WERI-Rb-1 (cell line): ENCODE measurements around the gene ATM.

Source experiments
- DNase-seq: peaks from one replicate; pipeline ENCODE4 v3.0.0-alpha.2; 2020
- H3K27ac ChIP-seq: fragments of 250-450 bp; sonication (Bioruptor Pico); 2 replicates; pipeline ENCODE4 v1.5.1; 2020; ENCODE audit warnings: mild to moderate bottlenecking, moderate library complexity
- H3K27me3 ChIP-seq: fragments of 250-450 bp; sonication (Bioruptor Pico); 2 replicates; pipeline ENCODE4 v1.5.1; 2021; ENCODE audit warnings: mild to moderate bottlenecking, low read depth, moderate library complexity; ENCODE audit not compliant: insufficient read depth, severe bottlenecking
- H3K36me3 ChIP-seq: fragments of 250-450 bp; sonication (Bioruptor Pico); 2 replicates; pipeline ENCODE4 v1.5.1; 2020; ENCODE audit warnings: mild to moderate bottlenecking, moderate library complexity
- H3K4me3 ChIP-seq: 2 replicates; pipeline ENCODE4 v1.5.1; 2011; ENCODE audit warnings: low read depth, mild to moderate bottlenecking, control low read depth, low read length
- H3K9me3 ChIP-seq: fragments of 250-450 bp; sonication (Bioruptor Pico); 2 replicates; pipeline ENCODE4 v1.5.1; 2021; ENCODE audit warnings: mild to moderate bottlenecking, moderate library complexity; ENCODE audit not compliant: severe bottlenecking
- CTCF ChIP-seq: IDR thresholded peaks from 2 replicates; pipeline ENCODE4 v1.5.1; 2011; ENCODE audit warnings: low read depth, mild to moderate bottlenecking, control low read depth, inconsistent platforms, low read length

Gene ATM

DNA sequence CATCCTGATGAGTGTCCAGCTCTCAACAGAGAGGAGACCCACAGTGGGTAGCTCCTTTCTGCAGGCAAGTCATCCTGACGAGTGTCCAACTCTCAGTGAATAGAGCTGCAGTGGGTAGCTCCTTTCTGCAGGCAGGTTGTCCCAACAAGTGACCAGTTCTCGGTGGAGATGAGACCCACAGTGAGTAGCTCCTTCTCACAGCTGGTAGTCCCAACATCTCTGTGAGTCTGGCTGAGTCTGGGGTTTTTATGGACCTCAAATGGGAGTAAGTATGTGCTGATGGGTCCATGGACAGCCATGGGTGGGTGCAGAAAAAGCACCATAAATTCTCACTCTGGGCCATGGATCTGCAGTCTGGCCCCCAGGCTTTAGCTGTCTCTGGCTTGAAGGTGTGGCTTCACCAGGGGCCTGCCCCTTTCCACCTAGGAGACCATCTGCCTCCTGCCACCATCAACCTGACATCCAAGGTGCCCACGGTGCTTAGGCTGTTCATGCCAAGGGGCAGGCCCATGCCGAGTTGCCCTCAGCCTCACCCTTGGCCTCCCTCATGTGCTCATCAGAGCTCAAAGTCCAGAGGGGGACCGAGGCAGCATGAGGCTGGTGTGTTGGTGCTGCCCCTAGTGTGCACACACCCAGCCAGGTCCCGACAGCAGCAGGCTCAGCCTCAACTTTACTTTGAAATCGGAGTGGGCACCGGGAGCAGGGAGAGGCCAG is 15.7 kb upstream of the ATM start:
- Histone ChIP-seq H3K9me3 (peaks cover 6% of the 10 kb centered on the region), H3K36me3 (peaks cover 75% of the 10 kb centered on the region), H3K27ac (no peak overlapping the region), H3K4me3 (no peak overlapping the region), H3K27me3 (no peaks in the 10 kb centered on the region)
- no peak for DNase-seq
- no peak for TF ChIP-seq CTCF

DNA sequence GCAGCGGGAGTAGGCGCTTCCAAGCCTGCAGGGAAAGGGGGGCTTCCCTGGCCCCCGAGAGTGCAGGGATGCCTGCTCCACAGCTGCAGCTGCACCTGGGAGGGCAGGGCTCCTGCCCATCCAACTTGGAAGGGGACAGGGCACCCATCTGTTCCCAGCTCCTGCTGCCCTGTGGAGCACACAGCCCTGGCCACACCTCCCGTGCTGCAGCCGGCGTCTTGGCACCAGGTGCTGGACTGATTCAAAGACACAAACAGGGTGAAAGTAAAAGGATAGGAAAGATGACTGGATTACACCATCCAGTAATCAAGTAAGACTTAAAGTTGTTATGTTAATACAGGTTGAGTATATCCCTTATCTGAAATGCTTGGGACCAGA is 15.2 kb upstream of the ATM start:
- Histone ChIP-seq H3K4me3 (no peak overlapping the region), H3K9me3 (peaks cover 6% of the 10 kb centered on the region)
- TF ChIP-seq CTCF, result no peak

GRCh38 chr11:108210441-108210840 is 12.4 kb upstream of the ATM start:
- Histone ChIP-seq H3K27ac (no peak overlapping the region), H3K4me3 (no peak overlapping the region), H3K9me3 (peaks cover 6% of the 10 kb centered on the region), H3K27me3 (no peaks in the 10 kb centered on the region), H3K36me3 (peaks cover 70% of the 10 kb centered on the region)
- no peak for DNase-seq
- no peak for TF ChIP-seq CTCF

More for the DNA sequence above, 15.2 kb upstream of the ATM start:
- Histone ChIP-seq H3K27ac (no peak overlapping the region), H3K36me3 (peaks cover 80% of the 10 kb centered on the region), H3K27me3 (no peaks in the 10 kb centered on the region)
- no peak for DNase-seq

- H3K27ac ChIP-seq, result no peak overlapping the region
- DNase-seq, result no peak
- no peak overlapping the region for H3K4me3 ChIP-seq
- no peak for TF ChIP-seq CTCF
- H3K9me3 ChIP-seq, result no peaks in the 10 kb centered on the region
- peaks cover 50% of the 10 kb centered on the region for H3K36me3 ChIP-seq
- H3K27me3 ChIP-seq, result no peaks in the 10 kb centered on the region
Observed at GRCh38 chr11:108213784-108214183, 9.1 kb upstream of the ATM start.

DNA sequence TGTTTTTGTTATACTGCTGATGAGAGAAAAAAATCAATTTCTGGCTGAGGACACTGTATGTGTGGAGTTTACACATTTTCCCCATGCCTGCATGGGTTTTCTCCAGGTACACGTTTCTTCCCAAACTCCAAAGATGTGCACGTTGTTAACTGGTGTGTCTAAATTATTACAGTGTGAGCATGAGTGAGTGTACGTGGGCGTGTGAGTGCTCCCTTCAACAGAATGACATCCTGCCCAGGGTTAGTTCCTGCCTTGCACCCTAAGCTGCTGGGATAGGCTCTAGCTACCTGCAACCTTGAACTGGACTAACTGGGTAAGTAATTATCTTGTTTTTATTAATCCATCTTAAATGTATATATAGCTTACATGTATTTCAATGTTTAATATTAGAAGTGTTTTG is 5.9 kb upstream of the ATM start:
- Histone ChIP-seq H3K9me3 (no peaks in the 10 kb centered on the region), H3K36me3 (peaks cover 46% of the 10 kb centered on the region), H3K27ac (no peak overlapping the region), H3K27me3 (no peaks in the 10 kb centered on the region), H3K4me3 (no peak overlapping the region)
- DNase-seq, result no peak
- no peak for TF ChIP-seq CTCF

DNA sequence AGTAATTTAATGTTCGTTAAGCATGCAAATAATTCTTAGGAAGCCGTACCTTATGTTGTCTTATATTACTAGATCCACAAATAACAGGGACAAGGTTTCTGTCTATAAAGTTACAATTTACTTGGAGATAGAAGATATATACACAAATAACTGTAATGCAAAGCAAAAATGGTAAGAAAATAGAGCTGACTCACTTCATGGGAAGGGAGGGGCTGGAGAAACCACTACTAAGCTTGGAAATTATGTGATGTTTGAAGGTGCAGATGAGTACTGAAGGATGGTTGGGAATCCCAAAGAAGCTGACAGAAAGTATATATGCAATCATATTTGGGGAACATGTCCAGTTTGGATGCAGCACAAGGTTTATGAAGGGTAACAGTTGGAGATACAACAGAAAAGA is 4.4 kb upstream of the ATM start:
- no peak overlapping the region for H3K4me3 ChIP-seq
- DNase-seq, result no peak
- no peaks in the 10 kb centered on the region for H3K9me3 ChIP-seq
- no peak for TF ChIP-seq CTCF
- peaks cover 34% of the 10 kb centered on the region for H3K36me3 ChIP-seq
- no peaks in the 10 kb centered on the region for H3K27me3 ChIP-seq
- H3K27ac ChIP-seq, result no peak overlapping the region
